Stimulated activated CD8-positive, alpha-beta memory T cell treated with anti-CD3 and anti-CD28 coated beads, Interleukin-7, amount 100 ng/mL, for 48 hours (primary cell): Measurements from ENCODE around the gene HP.

Source experiments
- DNase-seq, 2 donors: peaks; one replicate each; pipeline ENCODE4 v3.0.0-alpha.2; 2020; ENCODE audit warnings: low read depth in 1 of 2; ENCODE audit errors: extremely low read depth in 1 of 2

HP gene

GRCh38 chr16:72083778-72084404 is 29.6 kb downstream of the HP start:
- DNase-seq, result no peak

GRCh38 chr16:72084445-72084844 is 30.1 kb downstream of the HP start:
- DNase-seq, result no peak

- DNase-seq, result no peak
Observed at GRCh38 chr16:72085002-72085401, 30.7 kb downstream of the HP start.

GRCh38 chr16:72091217-72091616 is 36.9 kb downstream of the HP start:
- no peak for DNase-seq

- no peak for DNase-seq
Observed at GRCh38 chr16:72092832-72093447, 38.6 kb downstream of the HP start.

- DNase-seq, result peak; percentile 77 to 89
Observed at GRCh38 chr16:72093448-72094265, 39.4 kb downstream of the HP start, which contains the start of the genes DHX38 and TXNL4B. DHX38 (plus strand) TSS chr16:72093847; CDS start chr16:72096158, 2,311 bp downstream. TXNL4B (minus strand) TSS chr16:72093620; CDS start chr16:72090749, 2,871 bp downstream.

- peak in 1 of 2 donors; percentile 47 for DNase-seq
Observed at GRCh38 chr16:72094266-72094610, 39.9 kb downstream of the HP start.

GRCh38 chr16:72098936-72099335 is 44.6 kb downstream of the HP start:
- no peak for DNase-seq

GRCh38 chr16:72099377-72099818 is 45.1 kb downstream of the HP start:
- no peak for DNase-seq

- no peak for DNase-seq
Observed at GRCh38 chr16:72101195-72101594, 46.9 kb downstream of the HP start.

- no peak for DNase-seq
Observed at GRCh38 chr16:72104905-72105304, 50.6 kb downstream of the HP start.

GRCh38 chr16:72105978-72106377 is 51.7 kb downstream of the HP start:
- DNase-seq, result no peak

GRCh38 chr16:72107371-72107770 is 53.1 kb downstream of the HP start:
- DNase-seq, result no peak

- no peak for DNase-seq
Observed at GRCh38 chr16:72108353-72109102, 54.2 kb downstream of the HP start.

GRCh38 chr16:72109300-72109699 is 55.0 kb downstream of the HP start:
- DNase-seq, result no peak

GRCh38 chr16:72109966-72110530 is 55.7 kb downstream of the HP start:
- no peak for DNase-seq
